GM18505 (cell line): Measurements from ENCODE around the gene CD44.

Experiments
- ATAC-seq: cut with Tn5 transposase; IDR thresholded peaks from one replicate; pipeline ENCODE4 v1.9.1; 2021; ENCODE audit not compliant: unreplicated experiment
- POLR2A ChIP-seq: IDR thresholded peaks from 4 replicates; pipeline ENCODE4 v1.6.1; 2011; ENCODE audit warnings: borderline replicate concordance; ENCODE audit not compliant: insufficient read depth, insufficient read length; ENCODE audit errors: extremely low read depth

The CD44 gene

GRCh38 chr11:35246745-35247144 lies 107.8 kb downstream of the CD44 start:
- no peak for ATAC-seq
- no peak for TF ChIP-seq POLR2A

GRCh38 chr11:35247428-35247827 lies 108.5 kb downstream of the CD44 start:
- no peak for ATAC-seq
- TF ChIP-seq POLR2A = no peak

- no peak for ATAC-seq
- TF ChIP-seq POLR2A = no peak
These were observed 108.9 kb downstream of the CD44 start for GRCh38 chr11:35247863-35248262.

- no peak for TF ChIP-seq POLR2A
- no peak for ATAC-seq
These were observed 109.8 kb downstream of the CD44 start for GRCh38 chr11:35248558-35249323.

GRCh38 chr11:35250192-35250591 lies 111.2 kb downstream of the CD44 start:
- no peak for TF ChIP-seq POLR2A
- ATAC-seq = no peak

GRCh38 chr11:35250621-35251020 lies 111.7 kb downstream of the CD44 start:
- TF ChIP-seq POLR2A = no peak
- ATAC-seq = no peak

- no peak for TF ChIP-seq POLR2A
- no peak for ATAC-seq
These were observed 114.3 kb downstream of the CD44 start for GRCh38 chr11:35253237-35253636.

- no peak for TF ChIP-seq POLR2A
- no peak for ATAC-seq
These were observed 116.5 kb downstream of the CD44 start for GRCh38 chr11:35255514-35255913.

GRCh38 chr11:35256296-35256695 lies 117.3 kb downstream of the CD44 start:
- no peak for ATAC-seq
- TF ChIP-seq POLR2A = no peak

- TF ChIP-seq POLR2A = no peak
- ATAC-seq = peak; percentile 98
These were observed 118.3 kb downstream of the CD44 start for GRCh38 chr11:35257281-35257680.

- TF ChIP-seq POLR2A = no peak
- no peak for ATAC-seq
These were observed 120.6 kb downstream of the CD44 start for GRCh38 chr11:35259529-35259928.

GRCh38 chr11:35260342-35260985 lies 121.5 kb downstream of the CD44 start:
- TF ChIP-seq POLR2A = no peak
- no peak for ATAC-seq

- no peak for ATAC-seq
- no peak for TF ChIP-seq POLR2A
These were observed 122.2 kb downstream of the CD44 start for GRCh38 chr11:35261197-35261596.

- no peak for ATAC-seq
- TF ChIP-seq POLR2A = no peak
These were observed 123.1 kb downstream of the CD44 start for GRCh38 chr11:35262056-35262455.
